PC-3 (cell line): ENCODE data around the gene FBXO41. TPM values are rescaled to one million over a fixed set of nuclear protein-coding genes. Genes with fewer than 3 reads are reported as not detected.

Experiments
- ATAC-seq: fragments of 200-7000 bp; cut with Tn5 transposase; 2 replicates; pipeline ENCODE4 v1.9.1; 2020; ENCODE audit warnings: mild to moderate bottlenecking, moderate library complexity
- BruUV-seq: library from RNA; stranded (reverse); fragments of 400-500 nt; replicated peaks from 2 replicates; lab custom pipeline; 2021; lab: Mats Ljungman, UMichigan
- CTCF ChIA-PET: fragments of 300-600 bp; sonication (Branson Sonifier 250); formaldehyde crosslinking; loops from one replicate; lab custom pipeline; 2022; ENCODE audit warnings: antibody characterized with exemption; lab: Charles Lee
- POLR2A ChIA-PET: fragments of 300-600 bp; sonication (Branson Sonifier 250); formaldehyde crosslinking; loops from one replicate; lab custom pipeline; 2022; ENCODE audit warnings: antibody characterized with exemption; ENCODE audit not compliant: unreplicated experiment; lab: Charles Lee
- DNase-seq: peaks from one replicate; pipeline ENCODE4 v3.0.0-alpha.2; 2015
- H2AFZ ChIP-seq: fragments of 300-600 bp; sonication (generic); 2 replicates; pipeline ENCODE4 v1.6.0; 2016; ENCODE audit warnings: antibody characterized with exemption, low read length
- H3F3A ChIP-seq: fragments of 300-600 bp; sonication (generic); one replicate; pipeline ENCODE4 v1.6.0; 2017; ENCODE audit warnings: antibody characterized with exemption, low read length, control low read depth, mild to moderate bottlenecking; ENCODE audit not compliant: unreplicated experiment
- H3K27ac ChIP-seq: fragments of 300-600 bp; sonication (generic); 2 replicates; pipeline ENCODE4 v1.5.1; 2016; ENCODE audit warnings: mild to moderate bottlenecking, low read length
- H3K27me3 ChIP-seq: fragments of 300-600 bp; sonication (generic); 2 replicates; pipeline ENCODE4 v1.6.1; 2016; ENCODE audit warnings: low read length, mixed read lengths
- H3K36me3 ChIP-seq: fragments of 300-600 bp; sonication (generic); 2 replicates; pipeline ENCODE4 v1.6.1; 2016; ENCODE audit warnings: low read depth, mixed run types, low read length, mixed read lengths
- H3K4me1 ChIP-seq: fragments of 300-600 bp; sonication (generic); 2 replicates; pipeline ENCODE4 v1.5.1; 2016; ENCODE audit warnings: low read length; ENCODE audit not compliant: insufficient read depth
- H3K4me2 ChIP-seq: fragments of 300-600 bp; sonication (generic); 2 replicates; pipeline ENCODE4 v1.6.0; 2016; ENCODE audit warnings: low read length
- H3K4me3 ChIP-seq: fragments of 300-600 bp; sonication (generic); 2 replicates; pipeline ENCODE4 v1.5.1; 2016; ENCODE audit warnings: mild to moderate bottlenecking, low read length, mixed read lengths
- H3K79me2 ChIP-seq: fragments of 300-600 bp; sonication (generic); 2 replicates; pipeline ENCODE4 v1.6.1; 2017; ENCODE audit warnings: low read length, mixed read lengths
- H3K9ac ChIP-seq: fragments of 300-600 bp; sonication (generic); 2 replicates; pipeline ENCODE4 v1.6.0; 2016; ENCODE audit warnings: mild to moderate bottlenecking, low read length
- H3K9me2 ChIP-seq: fragments of 300-600 bp; sonication (generic); replicated peaks from 2 replicates; pipeline ENCODE4 v1.6.1; 2016; ENCODE audit warnings: mixed run types, low read length, mixed read lengths
- H3K9me3 ChIP-seq: fragments of 300-600 bp; sonication (generic); 2 replicates; pipeline ENCODE4 v1.6.1; 2016; ENCODE audit warnings: low read length, mixed read lengths
- H4K20me1 ChIP-seq: fragments of 300-600 bp; sonication (generic); 2 replicates; pipeline ENCODE4 v1.6.1; 2016; ENCODE audit warnings: low read length, mixed read lengths
- CTCF ChIP-seq: fragments of 300-600 bp; sonication (generic); conservative IDR thresholded peaks from 2 replicates; pipeline ENCODE4 v1.5.1; 2017; ENCODE audit warnings: antibody characterized with exemption, low read depth, mild to moderate bottlenecking, low read length
- EZH2 ChIP-seq: fragments of 300-600 bp; sonication (generic); IDR thresholded peaks from one replicate; pipeline ENCODE4 v1.6.1; 2017; ENCODE audit warnings: antibody characterized with exemption, mild to moderate bottlenecking, low read length; ENCODE audit not compliant: unreplicated experiment
- EZH2phosphoT487 ChIP-seq: fragments of 300-600 bp; sonication (generic); IDR thresholded peaks from 2 replicates; pipeline ENCODE4 v1.6.1; 2018; ENCODE audit warnings: mild to moderate bottlenecking, antibody characterized with exemption, low read length, borderline replicate concordance
- intact Hi-C: fragments of 100-400 bp; cut with micrococcal nuclease; formaldehyde crosslinking; loops from 2 replicates; pipeline ENCODE4 v1.9.0; 2023
- total RNA-seq: library from RNA; depleted of rRNA; stranded (reverse); fragments of >200 nt; gene quantifications from 2 replicates; pipeline ENCODE4 v1.2.3, GENCODE V29; 2014

FBXO41 gene
- total RNA-seq, 1 experiment from 2014 or later = 4.2 TPM

- TF ChIP-seq EZH2 (no peak), CTCF (no peak), EZH2phosphoT487 (no peak)
- ATAC-seq (no peak), DNase-seq (no peak)
- Histone ChIP-seq H3K27me3 (no peaks in the 10 kb centered on the region), H3K9me3 (no peaks in the 10 kb centered on the region), H4K20me1 (no peaks in the 10 kb centered on the region; the same call in 1 of the 2 replicates), H3K9ac (no peak overlapping the region), H3K36me3 (no peaks in the 10 kb centered on the region), H2AFZ (no peak overlapping the region), H3K79me2 (0 out of 2 replicates have a peak, but pooled peaks cover 4% of the 10 kb centered on the region), H3F3A (no peaks in the 10 kb centered on the region), H3K27ac (no peak overlapping the region), H3K9me2 (no peaks in the 10 kb centered on the region), H3K4me3 (no peak overlapping the region), H3K4me2 (peak overlapping the region; percentile 38; the same call in 1 of the 2 replicates), H3K4me1 (0 out of 2 replicates have a peak, but pooled peaks cover 4% of the 10 kb centered on the region)
- CTCF ChIA-PET = no interaction called here
- POLR2A ChIA-PET = no interaction called here
- BruUV-seq = no TSS peak
- intact Hi-C loops = no loop called here
Observed at GRCh38 chr2:73267008-73267407, 17.3 kb downstream of the FBXO41 start.

DNA sequence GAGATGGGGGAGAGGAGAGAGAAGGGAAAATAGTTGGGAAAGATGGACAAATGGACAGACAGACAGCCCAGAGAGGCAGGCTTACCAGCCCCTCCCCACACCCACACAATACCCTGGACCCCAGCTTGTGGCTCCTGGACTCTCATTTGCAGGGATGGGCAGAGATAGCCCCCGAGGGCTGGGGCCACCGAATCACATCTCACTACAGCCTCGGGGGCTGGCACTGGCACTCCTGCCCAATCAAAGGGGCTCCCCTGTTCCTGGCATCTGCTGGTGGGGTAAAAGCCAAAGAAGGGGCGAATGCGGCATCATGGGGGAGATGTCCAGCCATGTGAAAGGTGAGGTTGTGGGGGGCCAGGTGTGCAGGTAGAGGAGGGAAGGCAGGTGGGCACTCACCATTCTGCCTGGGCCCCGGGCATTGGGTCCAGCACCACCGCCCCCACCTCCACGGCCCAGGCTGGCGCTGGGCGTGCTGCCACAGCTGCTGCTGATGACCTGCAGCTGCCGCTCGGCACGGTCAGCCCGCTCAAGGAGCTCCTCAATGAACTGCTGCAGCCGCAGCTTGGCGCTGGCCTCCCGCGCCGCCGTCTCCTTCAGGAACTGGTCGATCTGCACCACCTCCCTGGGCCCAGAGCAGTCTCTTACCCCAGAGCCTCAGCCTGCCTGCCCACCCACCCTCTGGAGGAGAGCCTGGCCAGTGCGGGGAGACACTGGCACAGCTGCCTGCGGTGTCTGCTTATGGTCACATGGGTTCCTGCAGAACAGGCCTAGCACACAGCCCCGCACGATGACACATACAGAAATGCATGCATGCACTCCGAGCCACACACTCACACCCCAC is 18.0 kb downstream of the FBXO41 start:
- DNase-seq (no peak), ATAC-seq (no peak)
- no peak overlapping the region for H2AFZ ChIP-seq
- TF ChIP-seq EZH2 (no peak), CTCF (no peak), EZH2phosphoT487 (no peak)
- POLR2A ChIA-PET = no interaction called here
- H3K4me1 ChIP-seq = 0 out of 2 replicates have a peak, but pooled peaks cover 4% of the 10 kb centered on the region
- intact Hi-C loops = no loop called here
- no peak overlapping the region for H3K4me2 ChIP-seq
- no peaks in the 10 kb centered on the region for H3F3A ChIP-seq
- H3K79me2 ChIP-seq = 0 out of 2 replicates have a peak, but pooled peaks cover 4% of the 10 kb centered on the region
- no peaks in the 10 kb centered on the region for H3K9me3 ChIP-seq
- H3K9ac ChIP-seq = no peak overlapping the region
- H3K36me3 ChIP-seq = no peaks in the 10 kb centered on the region
- H3K9me2 ChIP-seq = no peaks in the 10 kb centered on the region
- CTCF ChIA-PET = no interaction called here
- no peaks in the 10 kb centered on the region for H3K27me3 ChIP-seq
- H3K27ac ChIP-seq = no peak overlapping the region
- no peak overlapping the region for H3K4me3 ChIP-seq
- no peaks in the 10 kb centered on the region; the same call in 1 of the 2 replicates for H4K20me1 ChIP-seq
- no TSS peak for BruUV-seq
